Measurements from ENCODE around the gene LMTK3.

Gene LMTK3, protein sequence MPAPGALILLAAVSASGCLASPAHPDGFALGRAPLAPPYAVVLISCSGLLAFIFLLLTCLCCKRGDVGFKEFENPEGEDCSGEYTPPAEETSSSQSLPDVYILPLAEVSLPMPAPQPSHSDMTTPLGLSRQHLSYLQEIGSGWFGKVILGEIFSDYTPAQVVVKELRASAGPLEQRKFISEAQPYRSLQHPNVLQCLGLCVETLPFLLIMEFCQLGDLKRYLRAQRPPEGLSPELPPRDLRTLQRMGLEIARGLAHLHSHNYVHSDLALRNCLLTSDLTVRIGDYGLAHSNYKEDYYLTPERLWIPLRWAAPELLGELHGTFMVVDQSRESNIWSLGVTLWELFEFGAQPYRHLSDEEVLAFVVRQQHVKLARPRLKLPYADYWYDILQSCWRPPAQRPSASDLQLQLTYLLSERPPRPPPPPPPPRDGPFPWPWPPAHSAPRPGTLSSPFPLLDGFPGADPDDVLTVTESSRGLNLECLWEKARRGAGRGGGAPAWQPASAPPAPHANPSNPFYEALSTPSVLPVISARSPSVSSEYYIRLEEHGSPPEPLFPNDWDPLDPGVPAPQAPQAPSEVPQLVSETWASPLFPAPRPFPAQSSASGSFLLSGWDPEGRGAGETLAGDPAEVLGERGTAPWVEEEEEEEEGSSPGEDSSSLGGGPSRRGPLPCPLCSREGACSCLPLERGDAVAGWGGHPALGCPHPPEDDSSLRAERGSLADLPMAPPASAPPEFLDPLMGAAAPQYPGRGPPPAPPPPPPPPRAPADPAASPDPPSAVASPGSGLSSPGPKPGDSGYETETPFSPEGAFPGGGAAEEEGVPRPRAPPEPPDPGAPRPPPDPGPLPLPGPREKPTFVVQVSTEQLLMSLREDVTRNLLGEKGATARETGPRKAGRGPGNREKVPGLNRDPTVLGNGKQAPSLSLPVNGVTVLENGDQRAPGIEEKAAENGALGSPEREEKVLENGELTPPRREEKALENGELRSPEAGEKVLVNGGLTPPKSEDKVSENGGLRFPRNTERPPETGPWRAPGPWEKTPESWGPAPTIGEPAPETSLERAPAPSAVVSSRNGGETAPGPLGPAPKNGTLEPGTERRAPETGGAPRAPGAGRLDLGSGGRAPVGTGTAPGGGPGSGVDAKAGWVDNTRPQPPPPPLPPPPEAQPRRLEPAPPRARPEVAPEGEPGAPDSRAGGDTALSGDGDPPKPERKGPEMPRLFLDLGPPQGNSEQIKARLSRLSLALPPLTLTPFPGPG (N-terminal part only)

DNA sequence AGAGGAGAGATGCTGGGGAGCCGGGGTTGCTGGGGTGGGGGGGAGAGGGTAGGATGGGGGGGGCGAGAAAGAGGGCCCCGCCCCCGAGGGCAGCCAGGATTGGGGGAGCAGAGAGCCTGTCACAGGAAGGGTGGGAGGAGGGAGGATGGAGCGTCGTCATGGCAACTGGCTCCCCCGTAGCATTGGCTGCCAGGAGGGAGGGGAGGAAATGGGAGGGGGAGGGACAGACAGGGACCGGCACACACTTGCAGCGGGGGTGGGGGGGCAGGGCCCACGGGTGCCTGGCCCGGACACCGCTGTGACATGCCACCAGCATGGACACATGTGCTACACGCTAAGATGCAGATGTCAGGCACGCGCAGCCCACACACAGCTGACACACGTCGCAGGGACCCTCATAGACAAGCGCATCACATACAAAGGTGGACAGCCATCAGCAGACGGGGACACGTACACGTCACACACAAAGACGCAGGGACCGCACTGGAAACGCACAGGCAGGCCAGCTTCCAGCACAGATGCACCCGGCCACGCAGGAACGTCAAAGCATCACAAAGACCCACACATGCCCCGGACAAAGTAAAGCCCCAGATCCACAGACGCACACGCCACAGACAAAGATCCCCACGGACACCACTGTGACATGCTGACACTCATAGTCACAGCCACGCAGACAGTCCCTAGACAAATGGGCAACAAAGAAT lies at the start of gene LMTK3:
TSS of gene LMTK3 (minus strand) at position 36 of the 704 bp plus-strand sequence. CDS start 259 bp downstream, outside the sequence.
- peak; percentile 64 to 66 for DNase-seq (ENCODE audit: low read depth in 2 of 2)

DNA sequence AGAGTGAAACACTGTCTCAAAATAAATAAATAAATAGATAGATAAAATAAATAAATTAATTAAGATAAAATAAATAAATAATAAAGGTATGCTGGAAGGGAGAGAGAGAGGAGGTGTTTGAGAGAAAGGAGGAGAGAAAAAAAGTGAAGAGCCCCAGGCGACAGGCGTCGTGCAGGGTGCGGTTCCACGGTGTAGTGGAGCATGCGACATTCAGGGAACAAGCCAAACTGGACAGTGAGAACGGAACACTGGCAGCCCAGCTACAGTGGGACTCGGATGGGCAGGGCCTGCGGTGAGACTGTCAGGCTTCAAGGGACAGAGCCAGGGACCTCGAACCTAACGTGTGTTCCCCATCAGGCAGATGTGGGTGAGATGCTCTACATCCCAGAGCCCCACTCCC lies 49.8 kb upstream of the LMTK3 start:
- no peak for DNase-seq (ENCODE audit: low read depth in 2 of 2)

DNA sequence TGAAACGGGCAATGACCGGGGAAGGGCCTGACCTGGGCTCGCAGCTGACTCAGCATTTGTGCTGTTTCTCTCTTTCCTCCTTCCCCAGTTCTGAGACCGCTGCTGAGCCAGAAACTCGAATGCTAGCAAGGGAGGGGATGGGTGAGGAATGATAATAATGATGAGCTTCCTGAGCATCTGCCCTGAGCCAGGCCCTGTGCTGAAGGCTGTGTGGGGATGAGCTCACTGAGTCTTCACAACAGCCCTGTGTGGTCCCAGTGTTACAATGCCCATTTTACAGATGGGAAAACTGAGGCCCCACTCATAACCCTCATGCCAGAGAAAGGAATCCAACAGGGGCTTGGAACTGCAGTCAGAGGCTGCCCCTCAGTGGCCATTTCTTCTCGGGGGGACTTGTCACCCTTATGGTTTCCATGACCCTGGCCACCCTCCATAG lies 48.5 kb upstream of the LMTK3 start:
- no peak for DNase-seq (ENCODE audit: low read depth in 2 of 2)

DNA sequence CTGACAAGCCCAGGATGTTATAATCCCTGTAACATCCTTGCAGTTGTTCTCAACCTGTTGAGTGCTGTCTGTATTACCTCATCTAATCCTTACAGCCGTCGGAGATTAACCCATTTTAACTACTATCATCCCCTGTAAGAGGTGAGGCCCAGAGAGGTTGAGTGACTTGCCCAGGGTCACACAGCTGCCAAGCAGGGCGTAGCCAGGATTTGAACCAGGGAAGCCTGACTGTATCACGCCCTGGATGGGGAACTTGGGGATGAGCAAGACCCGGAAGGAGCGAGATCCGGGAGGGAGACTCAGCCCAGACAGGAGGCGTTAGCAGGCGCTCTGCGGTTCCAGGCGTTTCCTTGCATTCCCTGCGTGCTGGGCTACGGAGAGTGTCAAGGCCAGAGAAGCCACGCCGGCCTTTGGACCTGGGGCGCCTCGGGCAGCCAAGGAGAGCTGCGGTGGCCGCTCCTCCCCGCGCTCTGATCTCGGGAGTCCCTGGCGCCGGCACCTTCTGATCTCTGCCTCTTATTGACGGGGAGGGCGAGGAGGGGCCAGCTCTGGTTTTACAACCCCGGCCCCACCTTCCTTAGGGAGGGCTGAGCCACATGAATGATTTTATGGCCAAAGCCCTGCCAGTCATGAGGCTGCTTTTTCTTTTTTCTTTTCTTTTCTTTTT lies 46.5 kb upstream of the LMTK3 start:
- DNase-seq (ENCODE audit: low read depth in 2 of 2) = no peak

DNA sequence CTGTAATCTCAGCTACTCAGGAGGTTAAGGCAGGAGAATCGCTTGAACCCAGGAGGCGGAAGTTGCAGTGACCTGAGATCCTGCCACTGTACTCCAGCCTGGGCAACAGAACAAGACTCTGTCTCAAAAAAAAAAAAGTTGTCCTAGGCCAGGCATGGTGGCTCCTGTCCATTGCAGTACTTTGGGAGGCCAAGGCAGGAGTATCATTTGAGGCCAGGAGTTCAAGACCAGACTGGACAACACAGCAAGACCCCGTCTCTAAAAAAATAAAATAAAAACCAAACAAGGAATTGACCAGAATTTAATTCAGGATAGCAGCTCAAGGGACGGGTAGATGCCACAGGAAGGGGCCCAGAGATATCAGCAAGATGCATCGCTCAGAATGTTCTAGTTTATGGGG lies 45.2 kb upstream of the LMTK3 start:
- no peak for DNase-seq (ENCODE audit: low read depth in 2 of 2)

DNA sequence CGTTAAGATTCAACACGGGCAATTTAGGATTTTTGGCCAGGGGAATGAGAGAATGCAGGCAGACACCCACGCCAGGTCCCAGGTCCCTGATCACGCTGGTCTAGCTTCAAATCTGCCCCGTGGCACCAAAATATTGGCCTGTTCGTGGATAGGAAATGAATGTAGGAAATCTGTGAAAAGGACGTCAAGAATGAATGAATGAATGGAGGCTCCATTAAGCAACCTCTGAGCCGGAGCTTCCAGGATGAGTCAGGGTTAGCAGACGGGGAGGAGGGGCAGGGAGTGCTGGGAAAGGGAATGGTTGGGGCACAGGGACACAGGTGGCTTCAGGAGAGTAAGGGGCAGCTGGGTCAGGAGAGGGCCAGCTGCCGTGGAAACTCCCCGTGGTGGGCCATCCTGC lies 44.5 kb upstream of the LMTK3 start:
- DNase-seq (ENCODE audit: low read depth in 2 of 2) = no peak

DNA sequence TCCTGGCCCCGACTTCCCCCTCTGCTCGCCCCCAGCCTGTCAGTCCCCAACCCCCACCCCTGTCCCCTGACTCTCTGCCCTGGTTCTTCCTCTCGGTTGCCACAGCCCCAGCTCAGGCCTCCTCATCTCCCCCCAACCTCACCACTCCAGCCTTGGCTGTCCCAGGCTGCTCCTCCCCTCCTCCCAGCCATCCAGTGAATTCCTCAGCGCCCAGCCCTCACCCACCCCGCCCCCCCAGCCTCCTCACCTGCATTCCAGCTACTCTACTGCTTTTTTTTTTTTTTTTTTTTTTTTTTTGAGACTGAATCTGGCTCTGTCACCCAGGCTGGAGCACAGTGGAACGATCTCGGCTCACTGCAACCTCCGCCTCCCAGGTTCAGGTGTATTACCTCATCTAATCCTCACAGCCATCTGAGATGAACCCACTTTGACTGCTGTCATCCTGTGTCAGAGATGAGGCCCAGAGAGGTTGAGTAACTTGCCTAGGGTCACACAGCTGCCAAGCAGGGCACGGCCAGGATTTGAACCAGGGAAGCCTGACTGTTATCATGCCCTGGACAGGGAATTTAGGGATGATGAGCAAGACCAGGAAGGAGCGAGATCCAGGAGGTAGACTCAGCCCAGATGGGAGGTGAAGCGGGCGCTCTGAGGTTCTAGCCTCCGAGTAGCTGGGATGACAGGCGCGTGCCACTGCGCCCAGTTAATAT lies 42.9 kb upstream of the LMTK3 start:
- no peak for DNase-seq (ENCODE audit: low read depth in 2 of 2)

DNA sequence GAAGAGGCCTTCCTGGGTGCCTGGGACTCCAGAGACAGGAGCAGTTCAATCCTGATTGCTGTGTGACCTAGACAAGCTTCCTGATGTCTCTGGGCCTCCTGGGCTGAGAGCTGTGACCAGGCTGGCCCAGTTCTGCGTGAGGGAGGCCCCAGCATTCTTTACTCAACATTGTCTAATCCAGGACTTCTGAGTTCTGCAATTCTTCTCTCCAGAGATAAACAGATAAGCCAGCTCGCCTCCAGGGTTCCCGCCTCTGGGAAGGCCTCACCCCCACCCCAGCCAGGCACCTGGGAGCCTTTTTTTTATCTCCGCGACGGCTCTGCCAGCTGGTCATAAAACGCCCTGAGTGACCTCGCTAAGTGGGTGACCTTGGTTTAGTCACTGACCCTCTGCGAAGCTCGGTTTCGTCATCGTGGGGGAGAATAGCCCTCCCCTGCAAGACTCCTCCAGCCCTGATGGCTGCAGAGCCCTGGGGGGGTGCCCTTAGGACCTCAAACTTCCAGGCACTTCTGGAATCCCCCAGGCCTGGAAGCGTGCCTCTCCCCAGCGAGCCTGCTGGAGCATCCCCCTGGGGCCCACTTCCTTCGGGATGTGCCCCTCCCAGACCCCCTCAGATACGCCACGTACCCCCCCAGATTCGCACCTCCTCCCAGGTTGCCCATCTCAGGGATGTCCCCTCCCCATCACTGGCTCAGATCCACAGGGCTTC lies 42.2 kb upstream of the LMTK3 start:
- DNase-seq (ENCODE audit: low read depth in 2 of 2) = no peak

DNA sequence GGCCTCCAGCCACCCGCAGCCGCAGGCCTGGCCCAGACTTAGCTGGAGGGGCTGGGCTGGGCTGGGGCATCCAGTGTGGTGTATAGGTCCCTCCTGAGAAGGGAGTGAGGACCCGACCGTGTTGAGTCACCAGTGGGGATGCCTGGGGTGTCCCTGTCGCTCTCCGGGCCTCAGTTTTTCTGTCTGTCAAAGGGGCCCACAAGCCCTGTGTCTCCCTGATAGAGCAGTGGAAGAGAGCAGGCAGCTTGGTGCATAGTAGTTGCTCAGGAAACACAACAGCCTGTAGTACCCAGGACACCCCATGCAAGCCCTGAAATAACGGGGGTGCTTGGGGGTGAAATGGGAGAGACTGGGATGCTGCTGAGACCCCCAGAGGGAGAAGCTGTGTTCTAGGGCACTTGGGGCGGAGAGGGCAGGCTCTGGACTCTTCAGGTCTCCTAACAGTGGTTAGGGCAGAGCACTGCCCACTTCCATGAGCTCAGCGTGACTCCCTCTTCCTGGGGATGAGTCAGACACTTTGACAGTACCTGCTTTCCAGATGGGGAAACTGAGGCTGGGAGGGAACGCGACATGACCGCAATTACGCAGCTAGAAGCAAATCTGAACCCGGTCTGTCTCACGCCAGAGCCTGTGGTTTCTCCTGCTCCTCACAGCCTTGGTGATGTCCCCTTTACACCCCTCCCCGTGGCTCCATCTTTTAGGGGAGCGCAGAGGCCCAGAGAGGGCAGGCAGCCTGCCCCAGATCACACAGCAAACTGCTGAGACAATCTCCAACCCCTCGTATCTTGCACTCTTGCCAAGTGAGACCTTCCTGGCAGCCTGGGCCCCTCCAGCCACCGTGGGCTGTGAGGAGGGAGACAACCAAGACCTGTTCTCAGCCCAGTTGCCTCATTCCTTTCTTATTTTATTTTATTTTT lies 41.0 kb upstream of the LMTK3 start:
- no peak for DNase-seq (ENCODE audit: low read depth in 2 of 2)

DNA sequence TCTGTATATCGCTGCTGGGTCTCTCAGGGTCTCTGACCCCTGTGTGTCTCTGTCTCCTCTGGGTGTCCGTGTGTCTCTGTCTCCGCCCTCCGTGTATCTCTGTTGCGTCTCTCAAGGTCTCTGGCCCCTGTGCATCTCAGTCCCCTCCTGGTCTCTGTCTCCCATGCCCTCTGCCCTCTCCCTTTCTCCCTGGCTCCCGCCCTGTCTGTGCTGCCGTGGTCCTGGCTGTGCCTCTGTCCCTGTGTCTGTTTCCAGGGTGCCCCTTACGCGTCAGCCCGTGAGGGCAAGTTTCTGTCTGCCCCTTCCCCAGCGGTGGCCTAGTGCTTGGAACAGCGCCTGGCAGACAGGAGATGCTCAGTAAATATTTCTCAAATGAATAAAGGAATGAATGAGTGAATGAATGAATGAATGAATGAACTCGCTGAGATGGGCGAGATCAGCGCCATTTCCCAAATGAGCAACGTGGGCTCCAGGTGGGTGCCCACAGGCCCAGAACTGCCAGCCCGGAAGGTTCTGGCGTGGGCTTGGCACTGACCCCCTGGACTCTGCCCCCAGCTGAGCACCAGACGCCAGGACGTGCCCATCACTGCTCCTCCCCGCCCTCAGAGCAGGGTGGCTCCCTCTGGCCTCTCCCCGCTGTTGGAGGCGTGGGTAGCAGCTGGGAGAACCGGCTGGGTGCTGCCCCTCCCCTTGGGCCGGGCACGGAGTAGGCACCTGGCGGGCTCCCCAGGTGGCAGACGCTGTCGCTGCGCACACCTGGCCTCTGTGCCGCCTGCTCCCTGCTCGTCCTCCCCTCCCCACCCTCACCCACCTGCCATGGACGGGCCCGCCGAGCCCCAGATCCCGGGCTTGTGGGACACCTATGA lies 40.0 kb upstream of the LMTK3 start, which contains the start of gene SULT2B1:
TSS of gene SULT2B1 (plus strand) at position 736 of the 866 bp plus-strand sequence. CDS start at position 817, 81 bp downstream.
- DNase-seq (ENCODE audit: low read depth in 2 of 2) = no peak

DNA sequence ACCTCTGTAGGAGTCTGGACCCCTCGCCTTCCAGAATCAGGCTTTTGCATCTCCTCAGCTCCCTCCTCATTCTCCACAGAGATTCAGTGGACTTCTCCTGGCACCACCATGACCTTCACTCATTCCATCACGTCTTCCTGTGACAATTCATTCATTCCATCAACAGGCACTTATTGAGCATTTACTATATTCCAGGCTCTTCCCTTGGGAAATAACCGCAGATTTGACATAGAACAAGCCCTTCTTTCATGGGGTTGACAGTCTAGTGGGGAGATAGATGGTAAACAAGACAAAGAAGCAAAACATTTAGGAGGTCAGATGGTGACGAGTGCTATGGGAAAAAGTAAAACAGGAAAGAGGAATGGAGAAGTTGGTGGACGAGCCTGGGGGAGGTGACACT lies 37.7 kb upstream of the LMTK3 start:
- DNase-seq (ENCODE audit: low read depth in 2 of 2) = no peak

DNA sequence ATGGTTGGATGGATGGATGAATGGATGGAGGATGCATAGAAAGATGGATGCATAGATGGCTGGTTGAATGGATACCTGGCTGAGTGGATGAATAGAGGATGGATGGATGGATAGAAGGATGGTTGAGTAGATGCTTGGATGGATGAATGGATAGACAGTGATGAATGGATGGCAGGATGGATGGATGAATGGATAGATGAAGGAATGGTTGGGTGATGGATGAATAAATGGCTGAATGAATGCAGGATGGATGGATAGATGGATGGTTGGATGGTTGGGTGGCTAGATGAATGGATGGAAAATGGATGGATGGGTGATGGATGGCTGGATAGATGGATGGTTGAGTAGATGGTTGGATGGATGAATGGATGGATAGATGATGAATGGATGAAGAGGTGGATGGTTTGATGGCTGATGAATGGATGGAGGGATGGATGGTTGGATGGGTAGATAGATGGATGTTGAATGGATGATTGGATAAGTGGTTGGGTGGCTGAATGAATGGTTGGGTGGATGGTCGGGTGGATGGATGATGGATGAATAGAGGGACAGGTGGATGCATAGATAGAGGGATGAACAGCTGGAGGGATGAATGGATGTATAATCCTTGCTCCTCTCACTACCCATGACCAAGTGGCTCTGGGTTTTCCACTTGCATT lies 36.7 kb upstream of the LMTK3 start:
- DNase-seq (ENCODE audit: low read depth in 2 of 2) = no peak

DNA sequence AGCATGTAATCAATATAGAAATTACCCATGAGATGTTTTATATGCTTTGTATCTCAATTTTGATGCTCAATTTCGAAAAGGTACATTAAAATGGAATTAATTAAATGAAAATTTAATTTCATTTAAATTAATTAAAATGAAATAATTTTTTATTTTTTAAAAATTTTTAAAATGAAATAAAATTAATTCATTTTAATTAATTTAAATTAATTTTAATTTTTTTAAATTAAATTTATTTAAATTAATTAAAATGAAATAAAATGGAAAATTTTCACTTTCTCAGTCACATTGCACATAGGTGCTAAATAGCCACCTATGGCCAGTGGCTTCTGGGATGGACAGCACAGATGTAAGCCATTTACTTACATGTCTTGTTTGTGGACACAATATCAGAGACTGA lies 36.1 kb upstream of the LMTK3 start:
- no peak for DNase-seq (ENCODE audit: low read depth in 2 of 2)

DNA sequence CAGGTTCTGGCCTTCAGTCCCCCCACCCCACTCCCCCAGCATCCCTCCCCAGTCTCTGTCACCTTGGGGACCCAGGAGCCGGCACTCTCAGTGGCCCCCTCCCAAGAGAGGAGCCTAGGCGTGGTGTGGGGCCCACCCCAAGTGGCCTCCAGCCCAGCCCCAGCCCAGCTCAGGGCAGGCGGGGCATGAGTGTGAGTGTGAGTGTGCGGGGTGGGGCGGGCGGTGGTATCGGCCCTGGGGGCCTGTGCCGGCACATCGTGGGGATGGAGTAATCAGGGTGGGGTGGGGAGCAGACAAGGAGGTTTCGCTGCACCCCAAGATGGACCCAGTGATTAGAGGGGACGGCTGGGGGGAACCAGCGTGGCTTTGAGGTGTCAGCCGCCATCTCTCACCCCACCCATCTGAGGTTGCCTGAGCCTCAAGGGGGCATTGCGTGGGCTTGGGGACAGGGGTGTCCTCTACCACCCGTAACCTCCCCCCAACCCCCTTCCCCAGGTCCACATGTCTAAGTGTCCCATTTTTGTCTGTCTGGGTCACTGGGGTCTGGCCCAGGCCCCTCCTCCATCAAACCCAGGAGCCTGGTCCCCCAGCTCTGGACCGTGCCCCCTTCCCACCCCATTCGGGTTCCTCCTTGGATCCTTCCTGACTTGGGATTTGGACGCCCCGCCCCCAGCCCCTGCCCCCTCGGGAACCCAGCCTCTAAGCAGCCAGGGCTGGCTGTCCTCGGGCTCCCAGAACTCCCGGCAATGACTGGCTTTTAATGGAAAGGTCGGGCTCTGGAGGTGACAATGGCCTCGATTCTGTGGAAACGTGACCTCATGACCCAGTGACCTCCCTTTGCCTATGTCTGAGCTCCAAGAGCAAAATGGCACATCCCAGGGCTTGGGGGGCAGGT lies 33.5 kb upstream of the LMTK3 start:
- no peak for DNase-seq (ENCODE audit: low read depth in 2 of 2)

DNA sequence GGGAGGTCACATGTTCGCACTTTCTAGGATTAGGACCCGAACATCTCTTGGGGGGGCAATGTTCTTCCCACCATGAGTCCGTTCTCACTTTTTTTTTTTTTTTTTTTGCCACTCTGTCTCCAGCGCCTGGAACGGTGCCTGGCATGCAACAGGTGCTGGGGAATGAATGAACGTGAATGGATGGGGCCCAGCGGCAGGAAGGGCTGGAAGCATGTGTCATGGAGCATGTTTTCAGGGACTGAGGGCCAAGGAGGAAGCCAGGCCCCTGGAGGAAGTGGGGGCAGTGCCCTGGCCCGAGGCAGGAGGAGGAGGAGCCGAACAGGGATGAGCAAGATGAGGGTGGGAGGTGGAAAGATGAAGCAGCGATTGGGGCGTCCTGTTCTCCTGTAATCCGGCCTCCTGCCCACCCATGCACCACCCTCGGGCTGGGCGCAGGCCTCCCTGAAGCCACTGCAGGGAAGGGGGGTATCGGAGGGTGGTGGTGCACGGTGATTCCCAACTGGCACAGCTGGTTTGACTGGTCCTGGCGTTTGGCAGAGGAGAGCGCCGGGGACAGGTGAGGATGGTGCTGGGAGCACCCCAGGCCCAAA lies 31.6 kb upstream of the LMTK3 start:
- DNase-seq (ENCODE audit: low read depth in 2 of 2) = no peak

All from stimulated activated CD4-positive, alpha-beta T cell treated with anti-CD3 and anti-CD28 coated beads, Interleukin-4, amount 100 ng/mL, for 48 hours (primary cell).